Measurements from ENCODE around the gene TBL2. TPM values are rescaled to one million over a fixed set of nuclear protein-coding genes. Genes with fewer than 3 reads are reported as not detected.
"Not testable (repeated sequence)": the region's sequence is repeated elsewhere in the genome, so short reads cannot be mapped to it uniquely, and the experiment has no call there.

The TBL2 gene
- total RNA-seq, 4 donors from 2014 or later = 19.1 to 52.5 (median 38.2) TPM

DNA sequence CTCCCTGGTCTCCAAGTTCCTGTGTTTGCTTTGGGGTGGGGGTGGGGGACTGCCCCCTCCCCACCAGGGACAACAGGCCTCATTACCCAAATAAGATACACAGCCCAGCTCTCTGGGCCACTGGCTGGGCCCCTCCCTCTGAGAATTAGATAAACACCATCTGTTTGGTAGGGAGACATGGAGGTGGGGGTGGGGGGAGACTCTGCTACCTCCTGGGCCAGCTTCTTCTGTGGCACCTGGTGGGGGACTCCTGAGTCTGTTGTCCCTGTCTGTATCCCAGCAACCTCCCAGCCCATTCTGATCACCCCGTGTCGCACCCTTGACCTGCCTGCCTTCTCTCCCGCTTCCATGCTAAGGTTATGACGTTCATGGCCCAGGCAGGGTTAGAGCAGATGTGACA lies 40.2 kb upstream of the TBL2 start:
- TF ChIP-seq EP300 (IDR thresholded peaks at IDR 0.05) (no peak), POLR2AphosphoS5 (IDR thresholded peaks at IDR 0.05) (no peak), POLR2A (IDR thresholded peaks at IDR 0.05; ENCODE audit: low read depth) (no peak)
- TF ChIP-seq, protein P1, sequence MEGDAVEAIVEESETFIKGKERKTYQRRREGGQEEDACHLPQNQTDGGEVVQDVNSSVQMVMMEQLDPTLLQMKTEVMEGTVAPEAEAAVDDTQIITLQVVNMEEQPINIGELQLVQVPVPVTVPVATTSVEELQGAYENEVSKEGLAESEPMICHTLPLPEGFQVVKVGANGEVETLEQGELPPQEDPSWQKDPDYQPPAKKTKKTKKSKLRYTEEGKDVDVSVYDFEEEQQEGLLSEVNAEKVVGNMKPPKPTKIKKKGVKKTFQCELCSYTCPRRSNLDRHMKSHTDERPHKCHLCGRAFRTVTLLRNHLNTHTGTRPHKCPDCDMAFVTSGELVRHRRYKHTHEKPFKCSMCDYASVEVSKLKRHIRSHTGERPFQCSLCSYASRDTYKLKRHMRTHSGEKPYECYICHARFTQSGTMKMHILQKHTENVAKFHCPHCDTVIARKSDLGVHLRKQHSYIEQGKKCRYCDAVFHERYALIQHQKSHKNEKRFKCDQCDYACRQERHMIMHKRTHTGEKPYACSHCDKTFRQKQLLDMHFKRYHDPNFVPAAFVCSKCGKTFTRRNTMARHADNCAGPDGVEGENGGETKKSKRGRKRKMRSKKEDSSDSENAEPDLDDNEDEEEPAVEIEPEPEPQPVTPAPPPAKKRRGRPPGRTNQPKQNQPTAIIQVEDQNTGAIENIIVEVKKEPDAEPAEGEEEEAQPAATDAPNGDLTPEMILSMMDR (IDR thresholded peaks at IDR 0.05) = no peak
- WGBS = 72% methylated on average over 4 of the region's 4 CpGs
- Histone ChIP-seq H3K36me3 (no peaks in the 10 kb centered on the region), H3K4me3 (no peak overlapping the region), H3K27ac (replicated peaks in 1 of 4) (no peak overlapping the region), H3K27me3 (peaks cover 0 to 44% (median 17%) of the 10 kb centered on the region in 4 donors), H3K9me3 (no peaks in the 10 kb centered on the region), H3K4me1 (peaks cover 8 to 13% (median 11%) of the 10 kb centered on the region in 4 donors)
- no peak for DNase-seq (ENCODE audit: extremely low spot score)
- intact Hi-C loops (cut with DNase I) = no loop called here

DNA sequence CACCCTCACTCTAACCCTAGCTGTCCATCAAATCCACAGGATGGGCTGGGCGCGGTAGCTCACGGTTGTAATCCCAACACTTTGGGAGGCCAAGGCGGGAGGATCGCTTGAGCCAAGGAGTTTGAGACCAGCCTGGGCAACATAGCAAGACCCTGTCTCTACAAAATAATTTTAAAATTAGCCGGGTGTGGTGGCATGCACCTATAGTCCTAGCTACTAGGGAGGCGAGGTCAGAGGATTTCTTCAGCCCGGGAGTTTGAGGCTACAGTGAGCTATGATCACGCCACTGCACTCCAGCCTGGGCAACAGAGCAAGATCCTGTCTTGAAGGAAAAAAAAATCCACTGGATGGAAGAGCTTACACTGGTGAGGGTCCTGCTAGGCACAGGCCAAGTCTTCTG lies 39.1 kb upstream of the TBL2 start:
- H3K36me3 ChIP-seq; intact Hi-C loops (cut with DNase I); H3K27ac ChIP-seq (replicated peaks in 1 of 4); H3K4me3 ChIP-seq; DNase-seq (ENCODE audit: extremely low spot score); H3K9me3 ChIP-seq: not testable (repeated sequence)
- Histone ChIP-seq H3K4me1 (peaks cover 0 to 10% (median 5%) of the 10 kb centered on the region in 4 donors), H3K27me3 (peaks cover 0 to 44% (median 8%) of the 10 kb centered on the region in 4 donors)
- WGBS = 100% methylated on average over 1 of the region's 9 CpGs

DNA sequence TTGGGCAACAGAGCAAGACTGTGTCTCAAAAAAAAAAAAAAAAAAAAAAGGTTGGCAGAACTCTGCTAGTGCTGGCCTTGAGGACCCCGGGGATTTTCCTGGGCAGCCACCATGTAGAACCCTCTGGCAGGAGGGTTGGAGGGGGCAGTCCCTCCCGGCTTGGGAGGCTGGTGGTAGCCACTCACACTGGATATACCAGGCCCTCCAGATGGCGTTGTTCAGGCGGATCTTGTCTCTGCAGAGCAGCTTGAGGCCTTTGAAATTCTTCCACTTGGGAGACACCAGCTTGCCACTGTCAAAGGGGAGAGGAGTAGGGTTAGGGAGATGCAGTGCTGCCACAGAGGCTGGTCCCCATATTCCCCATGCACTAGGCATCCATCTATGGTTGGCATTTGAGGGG lies 37.5 kb upstream of the TBL2 start:
- TF ChIP-seq, protein P1 (IDR thresholded peaks at IDR 0.05) = no peak
- no peak for TF ChIP-seq POLR2AphosphoS5 (IDR thresholded peaks at IDR 0.05)
- TF ChIP-seq POLR2A (IDR thresholded peaks at IDR 0.05; ENCODE audit: low read depth) = no peak
- TF ChIP-seq EP300 (IDR thresholded peaks at IDR 0.05) = no peak
- intact Hi-C loops (cut with DNase I) = no loop called here
- WGBS = 72% methylated on average over 3 of the region's 4 CpGs
- H3K4me1 ChIP-seq = peaks cover 0 to 9% (median 3%) of the 10 kb centered on the region in 4 donors
- no peak overlapping the region for H3K4me3 ChIP-seq
- H3K27me3 ChIP-seq = peaks cover 0 to 44% (median 2%) of the 10 kb centered on the region in 4 donors
- H3K36me3 ChIP-seq = no peaks in the 10 kb centered on the region
- no peaks in the 10 kb centered on the region for H3K9me3 ChIP-seq
- no peak overlapping the region for H3K27ac ChIP-seq (replicated peaks in 1 of 4)
- DNase-seq (ENCODE audit: extremely low spot score) = no peak

DNA sequence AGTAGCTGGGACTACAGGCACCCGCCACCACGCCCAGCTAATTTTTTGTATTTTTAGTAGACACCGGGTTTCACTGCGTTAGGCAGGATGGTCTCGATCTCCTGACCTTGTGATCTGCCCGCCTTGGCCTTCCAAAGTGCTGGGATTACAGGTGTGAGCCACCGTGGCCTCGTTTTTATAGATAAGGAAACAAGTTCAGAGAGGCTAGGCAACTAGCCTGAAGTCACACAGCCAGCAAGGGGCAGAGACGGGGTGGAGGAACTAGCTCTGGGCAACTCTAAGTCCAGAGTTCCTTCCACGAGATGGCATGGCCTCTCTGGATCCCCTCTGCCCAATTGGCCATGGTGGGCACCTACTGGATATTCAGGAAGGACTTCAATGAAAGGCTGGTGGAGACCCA lies 36.6 kb upstream of the TBL2 start:
- peaks cover 0 to 53% (median 2%) of the 10 kb centered on the region in 4 donors for H3K27me3 ChIP-seq
- DNase-seq (ENCODE audit: extremely low spot score); H3K4me1 ChIP-seq; H3K36me3 ChIP-seq; H3K9me3 ChIP-seq; H3K4me3 ChIP-seq; H3K27ac ChIP-seq (replicated peaks in 1 of 4); intact Hi-C loops (cut with DNase I): not testable (repeated sequence)
- WGBS = 86% methylated on average over 10 of the region's 10 CpGs

DNA sequence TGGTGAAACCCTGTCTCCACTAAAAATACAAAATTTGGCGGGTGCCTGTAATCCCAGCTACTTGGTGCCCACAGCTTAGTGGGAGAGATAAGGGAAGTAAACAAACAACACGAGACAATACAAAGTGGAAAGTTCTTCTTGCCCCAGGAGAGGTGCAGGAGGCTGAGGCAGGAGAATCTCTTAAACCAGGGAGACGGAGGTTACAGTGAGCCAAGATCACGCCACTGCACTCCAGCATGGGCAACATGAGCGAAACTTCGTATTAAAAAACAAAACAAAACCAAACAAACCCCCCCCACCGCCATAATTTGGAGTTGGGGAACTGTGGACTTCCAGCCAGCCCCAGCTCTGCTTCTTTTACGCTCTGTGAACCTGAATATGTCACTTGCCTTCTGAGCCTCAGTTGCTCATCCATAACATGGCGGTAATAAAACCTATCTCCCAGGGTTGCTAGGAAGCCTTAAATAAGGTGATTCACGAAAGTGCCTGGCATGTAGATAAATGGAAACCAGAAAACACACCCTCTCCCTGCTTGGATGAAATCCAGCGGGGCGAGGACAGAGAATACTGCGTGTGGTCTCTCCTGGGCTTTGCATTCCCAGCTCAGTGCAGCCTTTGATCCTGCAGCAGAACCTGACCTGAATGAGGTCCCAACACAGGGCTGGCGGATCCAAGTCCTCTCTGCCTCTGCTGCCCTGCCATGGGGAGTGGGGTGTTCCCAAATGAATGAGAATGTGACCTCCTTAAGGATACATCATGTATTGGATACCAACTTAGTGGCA lies 35.8 kb upstream of the TBL2 start:
- Histone ChIP-seq H3K4me3 (no peak overlapping the region), H3K36me3 (no peaks in the 10 kb centered on the region), H3K27me3 (peaks cover 0 to 57% (median 2%) of the 10 kb centered on the region in 4 donors), H3K4me1 (peaks cover 0 to 9% (median 3%) of the 10 kb centered on the region in 4 donors), H3K9me3 (no peaks in the 10 kb centered on the region), H3K27ac (replicated peaks in 1 of 4) (no peak overlapping the region)
- intact Hi-C loops (cut with DNase I) = no loop called here
- TF ChIP-seq POLR2AphosphoS5 (IDR thresholded peaks at IDR 0.05) (no peak), POLR2A (IDR thresholded peaks at IDR 0.05; ENCODE audit: low read depth) (no peak), EP300 (IDR thresholded peaks at IDR 0.05) (no peak)
- TF ChIP-seq, protein P1 (IDR thresholded peaks at IDR 0.05) = no peak
- WGBS = 54% methylated on average over 14 of the region's 14 CpGs
- no peak for DNase-seq (ENCODE audit: extremely low spot score)
